ENCODE measurements around the gene GTF3C1.

The GTF3C1 gene

DNA sequence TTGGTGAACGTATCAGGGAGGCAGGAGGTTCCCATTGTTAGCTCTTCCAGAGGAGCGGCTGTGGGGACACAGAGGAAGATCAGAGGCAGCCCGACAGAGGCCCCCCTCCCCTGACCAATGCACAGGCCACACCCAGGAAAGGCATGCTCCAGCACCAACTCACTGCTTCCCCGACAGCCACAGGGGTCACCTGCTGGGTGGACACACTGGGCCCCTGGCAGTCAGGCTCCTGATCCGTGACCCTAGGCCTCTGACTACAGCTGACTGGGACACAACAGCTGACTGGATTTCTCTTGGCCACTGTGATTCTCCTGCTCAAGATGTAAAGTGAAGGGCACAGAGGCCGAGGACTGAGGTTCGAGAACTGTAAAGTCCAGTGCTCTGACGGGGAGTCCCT lies 84.2 kb downstream of the GTF3C1 start (continued):
- no peak for TF ChIP-seq ESRRG (CRISPR knock-in tag; IDR thresholded peaks at IDR 0.05)

GRCh38 chr16:27464626-27465482 lies 84.9 kb downstream of the GTF3C1 start:
- TF ChIP-seq GLIS3 (CRISPR knock-in tag; IDR thresholded peaks at IDR 0.05), result no peak
- TF ChIP-seq ESRRG (CRISPR knock-in tag; IDR thresholded peaks at IDR 0.05), result no peak
- TF ChIP-seq ZNF70 (CRISPR knock-in tag; IDR thresholded peaks at IDR 0.05), result no peak
- TF ChIP-seq ZC3H10 (CRISPR knock-in tag; IDR thresholded peaks at IDR 0.05), result no peak
- ATAC-seq, result no peak

GRCh38 chr16:27463741-27464591 lies 85.7 kb downstream of the GTF3C1 start:
- TF ChIP-seq PATZ1 (CRISPR knock-in tag; IDR thresholded peaks at IDR 0.05; ENCODE audit: borderline replicate concordance) (no peak), ZFP3 (CRISPR knock-in tag; IDR thresholded peaks at IDR 0.05) (no peak), TOX (CRISPR knock-in tag; IDR thresholded peaks at IDR 0.05; ENCODE audit: borderline replicate concordance) (no peak), ZNF8 (CRISPR knock-in tag; IDR thresholded peaks at IDR 0.05) (no peak), ZNF70 (CRISPR knock-in tag; IDR thresholded peaks at IDR 0.05) (no peak), TSHZ2 (CRISPR knock-in tag; IDR thresholded peaks at IDR 0.05) (no peak), ZC3H10 (CRISPR knock-in tag; IDR thresholded peaks at IDR 0.05) (no peak), ISL1 (CRISPR knock-in tag; IDR thresholded peaks at IDR 0.05) (no peak), SNAI2 (CRISPR knock-in tag; IDR thresholded peaks at IDR 0.05) (no peak), TCF4 (CRISPR knock-in tag; IDR thresholded peaks at IDR 0.05; ENCODE audit: borderline replicate concordance) (no peak)
- ATAC-seq, result no peak

DNA sequence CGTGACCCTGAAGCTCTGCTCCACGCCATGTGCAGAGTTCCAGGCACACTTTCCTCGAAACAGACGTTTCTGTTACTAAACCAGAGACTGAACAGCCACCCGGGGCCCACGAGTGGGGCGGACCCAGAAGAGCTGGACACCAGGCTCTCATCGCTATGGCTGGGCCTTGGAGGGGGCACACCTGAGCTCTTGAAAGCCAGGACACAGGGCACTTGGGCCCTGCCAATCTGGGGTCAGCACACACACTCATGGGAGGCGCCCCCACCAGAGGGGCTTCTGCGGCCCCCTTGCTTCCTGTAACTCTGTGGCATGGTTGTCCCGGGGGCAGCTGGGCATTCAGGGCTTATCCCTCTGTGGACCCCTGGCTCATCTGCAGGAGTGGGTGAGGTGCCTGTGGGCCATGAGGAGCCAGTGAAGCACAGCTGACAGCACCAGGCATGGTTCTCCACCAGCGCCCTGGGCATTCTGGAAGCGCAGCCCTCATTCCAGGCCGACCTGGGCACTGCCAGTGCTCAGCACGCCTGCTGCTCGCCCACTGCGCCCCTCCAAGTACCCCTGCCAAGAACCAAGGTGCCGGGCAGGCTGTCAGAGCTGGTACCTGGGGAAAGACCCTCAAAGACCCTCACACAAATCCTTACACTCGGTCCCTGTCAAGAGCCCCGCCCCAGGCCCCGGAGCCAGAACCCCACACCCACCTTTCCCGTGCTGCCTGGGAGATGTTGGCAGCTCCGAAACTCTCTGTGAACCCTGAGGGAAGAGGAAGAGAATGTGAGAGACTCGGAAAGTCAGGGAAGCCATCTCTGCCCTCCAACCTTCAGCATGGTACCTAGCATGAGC lies 86.6 kb downstream of the GTF3C1 start:
- ATAC-seq, result no peak
- TF ChIP-seq PATZ1 (CRISPR knock-in tag; IDR thresholded peaks at IDR 0.05; ENCODE audit: borderline replicate concordance), result no peak
- TF ChIP-seq BACH2 (CRISPR knock-in tag; IDR thresholded peaks at IDR 0.05; ENCODE audit: borderline replicate concordance), result no peak
- no peak for TF ChIP-seq ISL1 (CRISPR knock-in tag; IDR thresholded peaks at IDR 0.05)
- TF ChIP-seq TOX (CRISPR knock-in tag; IDR thresholded peaks at IDR 0.05; ENCODE audit: borderline replicate concordance), result no peak
- TF ChIP-seq OSR1 (CRISPR knock-in tag; IDR thresholded peaks at IDR 0.05), result no peak
- TF ChIP-seq ARNTL (CRISPR knock-in tag; IDR thresholded peaks at IDR 0.05; ENCODE audit: borderline replicate concordance, low read depth), result no peak
- no peak for TF ChIP-seq SNAI2 (CRISPR knock-in tag; IDR thresholded peaks at IDR 0.05)
- TF ChIP-seq GLIS3 (CRISPR knock-in tag; IDR thresholded peaks at IDR 0.05), result no peak
- no peak for TF ChIP-seq PPARA (CRISPR knock-in tag; IDR thresholded peaks at IDR 0.05; ENCODE audit: borderline replicate concordance)
- TF ChIP-seq ZFP30 (CRISPR knock-in tag; IDR thresholded peaks at IDR 0.05), result no peak
- no peak for TF ChIP-seq ZNF565 (CRISPR knock-in tag; conservative IDR thresholded peaks at IDR 0.05; ENCODE audit: low read depth)
- no peak for TF ChIP-seq TCF4 (CRISPR knock-in tag; IDR thresholded peaks at IDR 0.05; ENCODE audit: borderline replicate concordance)
- no peak for TF ChIP-seq RARB (CRISPR knock-in tag; IDR thresholded peaks at IDR 0.05)
